Limb (tissue), 2 donors: ENCODE measurements around the gene TK2.
"Not testable (repeated sequence)": the region's sequence is repeated elsewhere in the genome, so short reads cannot be mapped to it uniquely, and the experiment has no call there.

Experiments used
- DNase-seq, 2 donors: peaks; one replicate each; pipeline ENCODE4 v3.0.0-alpha.2; 2016; ENCODE audit errors: extremely low spot score in 2 of 2

The TK2 gene

GRCh38 chr16:66549284-66550131 is at the start of gene TK2:
Gene TK2, minus strand, starts transcription at chr16:66550122. Its CDS starts 61 bp downstream, at chr16:66550061.
- peak; percentile 75 to 91 for DNase-seq

DNA sequence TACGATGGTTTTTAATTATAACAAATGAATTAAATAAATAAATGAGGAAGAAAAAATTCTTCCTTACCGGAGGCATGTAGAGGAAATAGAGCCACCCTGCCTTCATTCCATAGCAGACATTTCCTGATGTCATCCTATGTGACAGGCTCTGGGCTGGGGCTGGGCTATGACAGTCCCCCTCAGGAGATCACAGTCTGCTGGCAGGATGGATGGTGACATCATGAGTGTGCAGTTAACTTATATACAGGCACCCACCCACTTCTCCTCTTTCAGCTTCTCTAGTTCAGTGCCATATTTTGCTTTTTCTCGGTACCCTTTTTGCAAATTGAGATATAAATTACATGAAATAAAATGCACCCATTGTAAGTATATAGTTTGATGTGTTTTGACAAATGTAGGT is 48.2 kb upstream of the TK2 start:
- no peak for DNase-seq

DNA sequence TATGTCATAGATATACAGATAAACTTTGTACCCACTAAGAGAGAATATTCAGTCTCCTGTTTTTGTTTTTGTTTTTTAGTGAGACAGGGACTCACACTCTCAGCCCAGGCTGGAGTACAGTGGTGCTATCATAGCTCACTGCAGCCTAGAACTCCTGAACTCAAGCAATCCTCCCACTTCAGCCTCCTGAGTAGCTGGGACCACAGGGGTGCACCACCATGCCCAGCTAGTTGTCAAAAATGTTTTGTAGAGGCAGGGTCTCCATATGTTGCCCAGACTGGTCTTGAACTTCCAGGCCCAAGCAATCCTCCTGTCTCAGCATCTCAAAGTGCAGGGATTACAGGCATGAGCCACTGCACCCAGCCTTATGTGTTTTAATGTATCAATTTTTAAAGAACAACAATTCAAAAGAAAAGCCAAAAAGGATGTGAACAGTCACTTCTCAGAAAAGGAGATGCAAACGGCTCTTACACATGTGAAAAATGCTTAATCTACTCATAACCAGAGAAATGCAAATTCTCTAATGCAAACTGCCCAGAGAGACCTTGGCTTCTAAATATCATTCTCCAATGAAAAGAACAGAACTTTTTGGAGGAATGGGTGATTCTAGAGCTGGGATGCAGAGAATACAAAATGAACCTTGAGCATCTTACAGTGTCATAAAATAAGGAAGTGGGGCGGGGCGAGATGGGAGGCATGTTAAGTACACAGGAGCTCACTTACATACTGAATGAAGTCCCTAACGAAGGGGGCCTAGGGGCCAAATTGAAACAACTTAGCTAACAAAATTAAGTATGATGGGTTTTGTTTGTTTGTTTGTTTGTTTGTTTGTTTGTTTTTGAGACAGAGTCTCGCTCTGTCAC is 47.3 kb upstream of the TK2 start:
- DNase-seq, result no peak

DNA sequence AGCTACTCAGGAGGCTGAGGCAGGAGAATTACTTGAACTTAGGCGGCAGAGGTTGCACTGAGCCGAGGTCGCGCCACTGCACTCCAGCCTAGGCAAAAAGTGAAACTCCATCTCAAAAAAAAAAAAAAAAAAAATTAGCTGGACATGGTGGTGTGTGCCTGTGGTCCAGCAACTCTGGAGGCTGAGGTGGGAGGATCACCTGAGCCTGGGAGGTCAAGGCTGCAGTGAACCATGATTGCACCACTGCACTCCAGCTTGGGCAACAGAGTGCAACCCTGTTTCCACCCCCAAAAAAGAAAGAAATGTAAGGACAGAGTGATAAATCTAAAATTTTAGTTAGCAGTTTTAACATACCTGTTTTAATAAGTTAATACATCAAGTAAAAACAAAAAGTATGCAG is 46.6 kb upstream of the TK2 start:
- not testable (repeated sequence) for DNase-seq

DNA sequence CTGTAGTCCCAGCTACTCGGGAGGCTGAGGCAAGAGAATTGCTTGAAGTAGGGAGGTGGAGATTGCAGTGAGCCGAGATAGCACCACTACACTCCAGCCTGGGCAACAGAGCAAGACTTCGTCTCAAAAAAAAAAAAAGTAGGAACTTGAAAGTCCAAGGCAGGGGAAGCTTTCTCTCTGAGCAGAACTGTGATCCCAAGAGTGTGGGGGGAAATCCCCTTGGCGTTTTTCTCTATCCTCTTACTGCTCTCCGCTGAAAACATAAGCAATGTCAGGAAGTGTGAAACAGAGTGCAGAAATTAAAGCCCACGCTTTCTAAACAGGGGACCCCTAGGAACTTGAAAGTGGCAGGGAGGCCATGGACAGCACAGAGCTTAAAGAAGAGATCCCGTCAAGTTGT is 44.8 kb upstream of the TK2 start:
- DNase-seq, result no peak

GRCh38 chr16:66592814-66593213 is 42.9 kb upstream of the TK2 start:
- no peak for DNase-seq

- no peak for DNase-seq
These were observed 42.3 kb upstream of the TK2 start for GRCh38 chr16:66592241-66592640.

DNA sequence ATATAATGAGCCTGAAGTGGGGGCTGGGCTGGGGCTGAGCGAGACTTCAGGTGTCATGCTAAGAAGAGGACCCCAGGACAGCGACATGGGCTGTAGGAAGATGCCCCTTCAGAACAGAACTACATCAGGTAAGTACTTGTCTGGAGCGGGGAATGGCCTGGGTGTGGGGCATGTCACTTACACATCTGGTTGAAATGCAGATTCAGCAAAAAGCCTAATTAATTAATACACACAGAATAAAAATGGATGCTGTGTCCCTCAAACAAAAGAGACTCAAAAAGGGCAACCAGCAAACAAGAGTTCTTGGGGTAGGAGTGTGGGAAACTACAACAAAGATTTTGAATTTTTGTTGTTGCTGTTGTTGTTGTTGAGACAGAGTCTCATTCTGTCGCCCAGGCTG is 41.1 kb upstream of the TK2 start:
- no peak for DNase-seq

DNA sequence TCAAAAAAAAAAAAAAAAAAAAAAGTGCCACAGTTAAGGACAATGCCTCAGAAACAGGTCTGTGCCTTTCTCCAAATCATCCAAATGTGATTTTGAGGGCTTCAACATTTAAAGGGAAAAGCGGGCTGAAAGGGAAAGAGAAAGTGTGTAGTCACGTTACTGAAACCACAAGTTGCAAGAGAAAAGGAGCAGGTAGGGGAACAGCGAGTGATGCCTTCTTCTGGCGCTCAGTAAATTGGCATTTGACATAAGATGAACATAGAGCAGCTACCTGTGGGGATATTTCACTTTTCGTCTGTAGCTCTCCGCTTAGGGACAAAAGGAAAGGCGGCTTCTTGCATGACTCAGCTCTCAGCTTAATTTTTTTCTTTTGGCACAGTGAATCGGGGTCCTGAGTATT is 40.4 kb upstream of the TK2 start:
- no peak for DNase-seq

DNA sequence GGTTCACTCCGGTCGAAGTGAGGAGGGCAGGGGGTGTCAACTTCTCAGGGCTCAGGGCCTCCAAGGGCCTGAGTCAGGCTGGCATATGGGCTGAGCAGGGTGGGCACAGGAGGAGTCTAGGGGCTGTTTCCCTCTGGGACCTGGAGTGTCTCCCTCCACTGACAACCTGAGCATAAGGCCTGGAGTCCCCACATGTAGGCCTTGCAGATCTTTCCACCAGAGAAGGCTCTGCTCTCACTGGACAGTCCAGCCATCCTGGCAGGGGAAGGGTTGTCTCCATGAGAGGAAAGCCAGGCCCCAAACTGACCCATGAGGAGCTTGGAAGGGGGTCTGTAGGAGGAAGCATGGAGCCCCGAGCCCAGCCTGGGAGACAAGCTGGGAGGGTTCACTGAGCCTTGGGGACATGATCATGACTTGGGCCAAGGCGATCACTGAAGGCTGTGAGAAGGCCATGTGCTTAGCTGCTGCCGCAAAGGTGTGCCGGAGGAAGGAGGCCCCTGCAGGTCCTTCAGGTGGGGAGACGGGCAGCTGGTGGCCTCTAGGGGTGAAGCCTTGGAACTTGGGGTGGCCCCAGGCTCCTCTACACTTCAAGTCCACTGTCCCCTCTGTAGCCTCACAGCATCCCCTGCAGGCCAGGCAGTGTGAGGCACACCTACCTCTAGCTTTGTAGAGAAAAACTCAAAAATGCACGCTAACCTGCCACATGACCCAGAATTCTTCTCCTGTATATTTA is 39.2 kb upstream of the TK2 start:
- DNase-seq, result no peak

DNA sequence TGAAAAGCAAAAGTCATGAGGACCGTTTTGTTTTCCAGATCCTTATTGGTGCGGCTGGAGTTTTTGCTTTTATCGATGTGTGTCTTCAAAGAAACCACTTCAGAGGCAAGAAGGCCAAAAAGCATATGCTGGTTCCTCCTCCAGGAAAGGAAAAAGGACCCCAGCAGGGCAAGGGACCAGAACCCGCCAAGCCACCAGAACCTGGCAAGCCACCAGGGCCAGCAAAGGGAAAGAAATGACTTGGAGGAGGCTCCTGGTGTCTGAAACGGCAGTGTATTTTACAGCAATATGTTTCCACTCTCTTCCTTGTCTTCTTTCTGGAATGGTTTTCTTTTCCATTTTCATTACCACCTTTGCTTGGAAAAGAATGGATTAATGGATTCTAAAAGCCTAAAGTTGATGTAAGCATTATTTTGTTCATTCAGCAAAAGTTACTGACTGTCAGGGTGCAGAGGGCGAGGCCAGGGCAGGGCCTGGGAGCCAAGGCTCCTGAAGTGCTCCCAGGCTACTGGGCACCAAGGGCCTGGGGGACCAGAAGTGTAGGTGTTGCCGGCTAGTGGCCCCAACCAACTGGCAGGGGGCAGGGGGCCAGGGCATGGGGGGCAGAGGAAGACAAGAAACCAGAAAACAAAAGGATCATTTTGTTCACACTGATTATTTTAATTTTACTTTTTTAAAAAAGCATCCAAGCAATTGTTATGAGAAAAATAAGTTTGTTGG is 38.1 kb upstream of the TK2 start:
- peak in 1 of 2 donors; percentile 21 for DNase-seq

DNA sequence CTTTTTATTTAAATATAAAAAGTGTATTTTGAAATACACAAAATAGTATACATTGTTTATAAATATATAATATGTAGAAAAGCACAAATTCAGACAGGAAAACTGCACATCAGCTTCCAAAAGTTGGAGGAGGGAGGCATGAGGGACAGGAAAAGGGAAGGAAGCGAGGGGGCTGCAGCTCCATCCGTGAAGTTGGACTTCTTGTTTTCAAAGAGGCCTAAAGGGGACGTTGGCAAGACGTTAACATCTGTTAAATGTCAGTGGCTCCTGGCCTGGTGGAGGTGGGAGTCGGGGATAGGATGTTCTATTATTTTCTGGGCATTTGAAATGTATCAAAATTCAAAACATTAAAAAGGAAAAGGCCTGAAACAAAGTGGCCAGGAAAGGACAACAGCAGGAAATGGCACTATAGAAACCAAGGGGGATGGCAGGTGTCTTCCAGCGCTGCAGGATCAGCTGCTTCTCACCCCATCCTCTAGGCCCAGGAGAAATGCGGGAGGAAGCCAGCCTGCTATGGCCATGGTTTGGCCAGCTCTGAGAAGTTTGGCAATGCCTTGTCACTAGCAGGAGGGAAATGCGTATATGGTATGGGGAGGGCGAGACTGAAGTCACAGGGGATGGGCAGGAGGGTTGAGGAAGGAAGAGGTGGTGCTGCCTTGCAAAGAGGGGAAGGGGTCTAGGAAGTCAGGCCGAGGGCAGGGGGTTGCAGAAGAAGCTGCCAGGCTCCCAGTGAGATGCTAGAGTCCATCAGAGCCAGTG is 35.7 kb upstream of the TK2 start:
- DNase-seq, result peak in 1 of 2 donors; percentile 15

- DNase-seq, result no peak
These were observed 31.5 kb upstream of the TK2 start for GRCh38 chr16:66581246-66581952.

DNA sequence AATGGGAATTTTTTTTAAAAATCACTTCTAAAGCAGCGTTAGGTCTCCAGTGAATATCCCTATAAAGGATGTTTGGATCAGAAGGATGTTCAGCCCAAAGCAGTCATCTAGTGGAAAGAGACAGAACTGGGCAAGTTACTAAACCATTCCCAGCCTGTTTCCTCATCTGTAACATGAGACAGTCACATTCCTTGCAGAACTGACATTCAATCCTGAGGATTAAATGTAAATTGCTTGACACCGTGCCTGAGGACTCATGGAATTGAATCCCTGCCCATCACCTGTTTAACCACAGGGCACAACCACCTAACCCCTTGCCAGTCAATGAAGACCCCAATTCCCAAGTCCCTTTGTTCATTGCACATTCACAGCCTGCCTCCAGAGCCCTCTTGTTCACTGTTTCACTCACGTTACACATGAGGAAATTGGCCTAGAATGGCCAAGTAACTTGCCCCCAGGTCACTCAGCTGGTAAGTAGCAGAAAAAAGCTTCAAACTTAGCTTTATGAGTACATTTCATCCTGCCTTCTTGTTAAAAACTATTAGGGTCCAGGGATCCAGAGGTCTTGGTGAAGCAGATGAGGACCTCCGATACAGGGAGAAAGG is 30.8 kb upstream of the TK2 start:
- peak in 1 of 2 donors; percentile 67 for DNase-seq

GRCh38 chr16:66578651-66579531 is 29.0 kb upstream of the TK2 start, which contains the start of gene CMTM2:
Gene CMTM2, plus strand, starts transcription at chr16:66579463. Its CDS starts 145 bp downstream, at chr16:66579608.
- peak in 1 of 2 donors; percentile 77 for DNase-seq

DNA sequence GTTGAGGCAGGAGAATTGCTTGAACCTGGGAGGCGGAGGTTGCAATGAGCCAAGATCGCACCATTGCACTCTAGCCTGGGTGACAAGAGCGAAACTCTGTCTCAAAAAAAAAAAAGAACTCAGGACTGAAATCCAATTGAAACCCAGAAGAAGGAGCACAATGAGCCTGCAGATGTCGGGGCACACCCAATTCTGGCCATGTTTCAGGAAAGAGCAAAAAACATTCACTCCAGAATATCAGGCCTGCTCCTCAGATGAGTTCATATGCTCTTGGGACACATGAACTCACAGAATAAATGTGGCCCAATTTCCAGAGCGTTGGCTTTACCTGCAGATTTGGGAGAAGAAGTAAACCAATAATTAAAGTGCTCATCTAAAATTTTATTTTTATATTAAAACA is 26.4 kb upstream of the TK2 start:
- DNase-seq, result no peak

- DNase-seq, result no peak
These were observed 25.1 kb upstream of the TK2 start for GRCh38 chr16:66575060-66575459.

GRCh38 chr16:66574531-66574930 is 24.6 kb upstream of the TK2 start:
- DNase-seq, result no peak
